SU-DHL-6 (cell line): ENCODE data around the gene PODNL1.
A peak's percentile ranks its signal among the peaks of the same experiment; 100 is the strongest.

Source experiments
- H2AFZ ChIP-seq: fragments of 200-600 bp; sonication (generic); 2 replicates; pipeline ENCODE4 v1.6.1; 2014; ENCODE audit warnings: low read depth, mild to moderate bottlenecking, moderate library complexity, mixed read lengths, antibody characterized with exemption, low read length; ENCODE audit not compliant: severe bottlenecking
- H3F3A ChIP-seq: fragments of 200-600 bp; shearing (Covaris generic); 2 replicates; pipeline ENCODE4 v1.6.0; 2016; ENCODE audit warnings: antibody characterized with exemption, mild to moderate bottlenecking; ENCODE audit not compliant: insufficient read depth
- H3K27ac ChIP-seq: fragments of 200-600 bp; sonication (generic); 2 replicates; pipeline ENCODE4 v1.5.1; 2016; ENCODE audit warnings: low read depth, mild to moderate bottlenecking, low read length, moderate library complexity, mixed read lengths
- H3K27me3 ChIP-seq: fragments of 200-600 bp; sonication (generic), shearing (Covaris generic); 2 replicates; pipeline ENCODE4 v1.6.0; 2014; ENCODE audit warnings: mild to moderate bottlenecking, low read length
- H3K36me3 ChIP-seq: fragments of 200-600 bp; sonication (generic); 2 replicates; pipeline ENCODE4 v1.6.1; 2014; ENCODE audit warnings: mild to moderate bottlenecking, low read length, mixed read lengths
- H3K4me2 ChIP-seq: fragments of 300-600, 200-600 bp; shearing (Covaris generic), sonication (generic); 2 replicates; pipeline ENCODE4 v1.6.0; 2014; ENCODE audit warnings: low read length, low read depth, mild to moderate bottlenecking; ENCODE audit not compliant: poor library complexity, severe bottlenecking
- H3K4me3 ChIP-seq: fragments of 200-600 bp; sonication (generic); 2 replicates; pipeline ENCODE4 v1.5.1; 2014; ENCODE audit warnings: antibody characterized with exemption, low read length, mild to moderate bottlenecking, mixed read lengths; ENCODE audit not compliant: insufficient read depth, poor library complexity, severe bottlenecking
- H3K79me2 ChIP-seq: fragments of 200-600 bp; sonication (generic); 2 replicates; pipeline ENCODE4 v1.6.1; 2014; ENCODE audit warnings: mild to moderate bottlenecking, low read length, moderate library complexity; ENCODE audit not compliant: insufficient read depth
- H3K9ac ChIP-seq: fragments of 200-600 bp; sonication (generic); 2 replicates; pipeline ENCODE4 v1.7.0; 2014; ENCODE audit warnings: mild to moderate bottlenecking, low read length
- H3K9me2 ChIP-seq: fragments of 200-600 bp; sonication (generic); replicated peaks from 2 replicates; pipeline ENCODE4 v1.6.1; 2014; ENCODE audit warnings: low read length; ENCODE audit not compliant: insufficient read depth
- H3K9me3 ChIP-seq: fragments of 200-600 bp; sonication (generic); 2 replicates; pipeline ENCODE4 v1.6.1; 2014; ENCODE audit warnings: low read length, mixed read lengths; ENCODE audit not compliant: insufficient read depth
- H4K20me1 ChIP-seq: fragments of 200-600 bp; sonication (generic); 2 replicates; pipeline ENCODE4 v1.6.1; 2014; ENCODE audit warnings: low read depth, mild to moderate bottlenecking, antibody characterized with exemption, low read length, moderate library complexity, mixed read lengths
- CTCF ChIP-seq: fragments of 200-600 bp; sonication (generic); IDR thresholded peaks from one replicate; pipeline ENCODE4 v1.5.1; 2017; ENCODE audit warnings: antibody characterized with exemption, mild to moderate bottlenecking, low read length, moderate library complexity; ENCODE audit not compliant: insufficient read depth, poor library complexity, severe bottlenecking
- EZH2phosphoT487 ChIP-seq: fragments of 200-600 bp; sonication (generic), shearing (Covaris generic); conservative IDR thresholded peaks from 2 replicates; pipeline ENCODE4 v1.6.1; 2018; ENCODE audit warnings: mild to moderate bottlenecking, antibody characterized with exemption, low read length, moderate library complexity, mixed read lengths

Gene PODNL1

GRCh38 chr19:13983213-13983889, 45.1 kb upstream of the PODNL1 start:
- Histone ChIP-seq H4K20me1 (no peaks in the 10 kb centered on the region), H3K27ac (peak overlapping the region; percentile 10; the same call in 1 of the 2 replicates), H3F3A (peaks cover 28% of the 10 kb centered on the region), H3K27me3 (no peaks in the 10 kb centered on the region), H3K9me2 (no peaks in the 10 kb centered on the region), H3K4me3 (no peak overlapping the region), H3K36me3 (no peaks in the 10 kb centered on the region), H3K4me2 (peak overlapping the region; percentile 5), H3K79me2 (no peaks in the 10 kb centered on the region), H2AFZ (no peak overlapping the region), H3K9me3 (no peaks in the 10 kb centered on the region), H3K9ac (peak overlapping the region; percentile 13; the same call in 1 of the 2 replicates)
- TF ChIP-seq EZH2phosphoT487 (no peak), CTCF (no peak)

GRCh38 chr19:13982773-13983172, 44.6 kb upstream of the PODNL1 start:
- Histone ChIP-seq H3K4me3 (no peak overlapping the region), H3K9me3 (no peaks in the 10 kb centered on the region), H3K79me2 (no peaks in the 10 kb centered on the region), H3K36me3 (no peaks in the 10 kb centered on the region), H3K4me2 (no peak overlapping the region), H3K9ac (no peak overlapping the region; the same call in 1 of the 2 replicates), H3K27ac (no peak overlapping the region), H3K27me3 (no peaks in the 10 kb centered on the region), H3F3A (peaks cover 28% of the 10 kb centered on the region), H2AFZ (no peak overlapping the region), H4K20me1 (no peaks in the 10 kb centered on the region), H3K9me2 (no peaks in the 10 kb centered on the region)
- TF ChIP-seq CTCF (no peak), EZH2phosphoT487 (no peak)

DNA sequence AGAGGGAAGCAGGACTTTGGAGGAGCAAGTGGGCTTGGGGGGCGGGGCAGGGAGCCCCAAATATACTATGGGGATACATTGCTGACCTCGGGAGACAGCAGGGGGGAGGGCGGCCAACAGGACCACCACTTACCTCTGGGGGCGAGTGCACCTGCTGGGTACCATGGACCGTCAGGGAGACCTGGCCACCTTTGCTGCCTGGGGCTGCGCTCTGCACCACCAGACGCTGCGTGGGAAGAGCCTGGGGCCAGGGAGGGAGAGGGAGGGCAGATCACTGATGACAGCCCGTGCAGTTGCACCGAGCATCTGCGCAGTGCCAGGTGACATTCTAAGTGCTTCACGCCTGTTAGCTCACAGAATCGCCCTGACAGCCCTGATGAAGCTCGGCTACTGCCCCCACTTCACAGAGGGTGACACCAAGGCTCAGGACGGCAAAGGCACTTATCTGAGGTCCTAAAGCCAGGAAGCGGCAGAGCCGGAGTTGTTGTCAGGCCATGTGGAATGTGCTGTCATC, 43.8 kb upstream of the PODNL1 start:
- no peak for TF ChIP-seq EZH2phosphoT487
- TF ChIP-seq CTCF = no peak
- Histone ChIP-seq H3K4me2 (no peak overlapping the region), H3K27me3 (no peaks in the 10 kb centered on the region), H4K20me1 (no peaks in the 10 kb centered on the region), H3K79me2 (no peaks in the 10 kb centered on the region), H3F3A (peaks cover 27% of the 10 kb centered on the region), H3K4me3 (no peak overlapping the region), H3K27ac (no peak overlapping the region), H3K36me3 (no peaks in the 10 kb centered on the region), H3K9ac (no peak overlapping the region), H3K9me3 (no peaks in the 10 kb centered on the region), H2AFZ (no peak overlapping the region), H3K9me2 (no peaks in the 10 kb centered on the region)
